ENCODE data around the gene PKIB.

GRCh38 chr6:122712093-122712447 is 101.9 kb downstream of the PKIB start:
- TF ChIP-seq E2F6 (IDR thresholded peaks at IDR 0.05; ENCODE audit: borderline replicate concordance, low read depth) (no peak), CTCF (IDR thresholded peaks at IDR 0.05) (no peak), MYC (IDR thresholded peaks at IDR 0.05; ENCODE audit: borderline replicate concordance, low read length) (no peak), REST (IDR thresholded peaks at IDR 0.05) (no peak), POLR2A (IDR thresholded peaks at IDR 0.05; ENCODE audit: low read length) (no peak), NR3C1 (IDR thresholded peaks at IDR 0.05) (no peak)

All from A549 (cell line).